Ovary (tissue), 3 donors: ENCODE results near the gene ABCF3.

ENCODE experiments used
- EP300 ChIP-seq: sonication (generic); formaldehyde crosslinking; IDR thresholded peaks from one replicate; pipeline ENCODE4 v1.6.1; 2017; ENCODE audit warnings: antibody characterized with exemption
- POLR2A ChIP-seq: fragments of 450-650 bp; IDR thresholded peaks from one replicate; pipeline ENCODE4 v1.6.1; 2017; ENCODE audit warnings: antibody characterized with exemption, mild to moderate bottlenecking, moderate library complexity
- TF ChIP-seq, protein P1 (sequence below), 3 donors: fragments of 450-650 bp in 2 of 3; fragments of 200-600 bp in 1 of 3; IDR thresholded peaks; one replicate each; pipeline versions ENCODE4 v1.5.1 to v1.8.0; 2016 to 2022; ENCODE audit warnings: antibody characterized with exemption in 3 of 3, mild to moderate bottlenecking in 1 of 3
- donor health status: DM: no; HTN: no; CAD: no.

- TF ChIP-seq, protein P1, sequence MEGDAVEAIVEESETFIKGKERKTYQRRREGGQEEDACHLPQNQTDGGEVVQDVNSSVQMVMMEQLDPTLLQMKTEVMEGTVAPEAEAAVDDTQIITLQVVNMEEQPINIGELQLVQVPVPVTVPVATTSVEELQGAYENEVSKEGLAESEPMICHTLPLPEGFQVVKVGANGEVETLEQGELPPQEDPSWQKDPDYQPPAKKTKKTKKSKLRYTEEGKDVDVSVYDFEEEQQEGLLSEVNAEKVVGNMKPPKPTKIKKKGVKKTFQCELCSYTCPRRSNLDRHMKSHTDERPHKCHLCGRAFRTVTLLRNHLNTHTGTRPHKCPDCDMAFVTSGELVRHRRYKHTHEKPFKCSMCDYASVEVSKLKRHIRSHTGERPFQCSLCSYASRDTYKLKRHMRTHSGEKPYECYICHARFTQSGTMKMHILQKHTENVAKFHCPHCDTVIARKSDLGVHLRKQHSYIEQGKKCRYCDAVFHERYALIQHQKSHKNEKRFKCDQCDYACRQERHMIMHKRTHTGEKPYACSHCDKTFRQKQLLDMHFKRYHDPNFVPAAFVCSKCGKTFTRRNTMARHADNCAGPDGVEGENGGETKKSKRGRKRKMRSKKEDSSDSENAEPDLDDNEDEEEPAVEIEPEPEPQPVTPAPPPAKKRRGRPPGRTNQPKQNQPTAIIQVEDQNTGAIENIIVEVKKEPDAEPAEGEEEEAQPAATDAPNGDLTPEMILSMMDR (IDR thresholded peaks at IDR 0.05), result no peak
- TF ChIP-seq POLR2A (no peak), EP300 (no peak)
Measured at GRCh38 chr3:184144505-184144904, 41.5 kb upstream of the ABCF3 start.
